PC-3 (cell line): Measurements from ENCODE around the gene KIAA0513. TPM values are rescaled to one million over a fixed set of nuclear protein-coding genes. Genes with fewer than 3 reads are reported as not detected.

ENCODE experiments used
- ATAC-seq: fragments of 200-7000 bp; cut with Tn5 transposase; 2 replicates; pipeline ENCODE4 v1.9.1; 2020; ENCODE audit warnings: mild to moderate bottlenecking, moderate library complexity
- BruUV-seq: library from RNA; stranded (reverse); fragments of 400-500 nt; replicated peaks from 2 replicates; lab custom pipeline; 2021; lab: Mats Ljungman, UMichigan
- CTCF ChIA-PET: fragments of 300-600 bp; sonication (Branson Sonifier 250); formaldehyde crosslinking; loops from one replicate; lab custom pipeline; 2022; ENCODE audit warnings: antibody characterized with exemption; lab: Charles Lee
- POLR2A ChIA-PET: fragments of 300-600 bp; sonication (Branson Sonifier 250); formaldehyde crosslinking; loops from one replicate; lab custom pipeline; 2022; ENCODE audit warnings: antibody characterized with exemption; ENCODE audit not compliant: unreplicated experiment; lab: Charles Lee
- DNase-seq: peaks from one replicate; pipeline ENCODE4 v3.0.0-alpha.2; 2015
- H2AFZ ChIP-seq: fragments of 300-600 bp; sonication (generic); 2 replicates; pipeline ENCODE4 v1.6.0; 2016; ENCODE audit warnings: antibody characterized with exemption, low read length
- H3F3A ChIP-seq: fragments of 300-600 bp; sonication (generic); one replicate; pipeline ENCODE4 v1.6.0; 2017; ENCODE audit warnings: antibody characterized with exemption, low read length, control low read depth, mild to moderate bottlenecking; ENCODE audit not compliant: unreplicated experiment
- H3K27ac ChIP-seq: fragments of 300-600 bp; sonication (generic); 2 replicates; pipeline ENCODE4 v1.5.1; 2016; ENCODE audit warnings: mild to moderate bottlenecking, low read length
- H3K27me3 ChIP-seq: fragments of 300-600 bp; sonication (generic); 2 replicates; pipeline ENCODE4 v1.6.1; 2016; ENCODE audit warnings: low read length, mixed read lengths
- H3K36me3 ChIP-seq: fragments of 300-600 bp; sonication (generic); 2 replicates; pipeline ENCODE4 v1.6.1; 2016; ENCODE audit warnings: low read depth, mixed run types, low read length, mixed read lengths
- H3K4me1 ChIP-seq: fragments of 300-600 bp; sonication (generic); 2 replicates; pipeline ENCODE4 v1.5.1; 2016; ENCODE audit warnings: low read length; ENCODE audit not compliant: insufficient read depth
- H3K4me2 ChIP-seq: fragments of 300-600 bp; sonication (generic); 2 replicates; pipeline ENCODE4 v1.6.0; 2016; ENCODE audit warnings: low read length
- H3K4me3 ChIP-seq: fragments of 300-600 bp; sonication (generic); 2 replicates; pipeline ENCODE4 v1.5.1; 2016; ENCODE audit warnings: mild to moderate bottlenecking, low read length, mixed read lengths
- H3K79me2 ChIP-seq: fragments of 300-600 bp; sonication (generic); 2 replicates; pipeline ENCODE4 v1.6.1; 2017; ENCODE audit warnings: low read length, mixed read lengths
- H3K9ac ChIP-seq: fragments of 300-600 bp; sonication (generic); 2 replicates; pipeline ENCODE4 v1.6.0; 2016; ENCODE audit warnings: mild to moderate bottlenecking, low read length
- H3K9me2 ChIP-seq: fragments of 300-600 bp; sonication (generic); replicated peaks from 2 replicates; pipeline ENCODE4 v1.6.1; 2016; ENCODE audit warnings: mixed run types, low read length, mixed read lengths
- H3K9me3 ChIP-seq: fragments of 300-600 bp; sonication (generic); 2 replicates; pipeline ENCODE4 v1.6.1; 2016; ENCODE audit warnings: low read length, mixed read lengths
- H4K20me1 ChIP-seq: fragments of 300-600 bp; sonication (generic); 2 replicates; pipeline ENCODE4 v1.6.1; 2016; ENCODE audit warnings: low read length, mixed read lengths
- CTCF ChIP-seq: fragments of 300-600 bp; sonication (generic); conservative IDR thresholded peaks from 2 replicates; pipeline ENCODE4 v1.5.1; 2017; ENCODE audit warnings: antibody characterized with exemption, low read depth, mild to moderate bottlenecking, low read length
- EZH2 ChIP-seq: fragments of 300-600 bp; sonication (generic); IDR thresholded peaks from one replicate; pipeline ENCODE4 v1.6.1; 2017; ENCODE audit warnings: antibody characterized with exemption, mild to moderate bottlenecking, low read length; ENCODE audit not compliant: unreplicated experiment
- EZH2phosphoT487 ChIP-seq: fragments of 300-600 bp; sonication (generic); IDR thresholded peaks from 2 replicates; pipeline ENCODE4 v1.6.1; 2018; ENCODE audit warnings: mild to moderate bottlenecking, antibody characterized with exemption, low read length, borderline replicate concordance
- intact Hi-C: fragments of 100-400 bp; cut with micrococcal nuclease; formaldehyde crosslinking; loops from 2 replicates; pipeline ENCODE4 v1.9.0; 2023
- total RNA-seq: library from RNA; depleted of rRNA; stranded (reverse); fragments of >200 nt; gene quantifications from 2 replicates; pipeline ENCODE4 v1.2.3, GENCODE V29; 2014

KIAA0513 gene
- total RNA-seq, 1 experiment from 2014 or later: 7.8 TPM

- ATAC-seq (peak; percentile 77), DNase-seq (peak; percentile 71)
- Histone ChIP-seq H3K9me3 (no peaks in the 10 kb centered on the region), H3K4me2 (peak overlapping the region; percentile 67), H3K27me3 (no peaks in the 10 kb centered on the region), H3K4me1 (peaks cover 50% of the 10 kb centered on the region), H2AFZ (no peak overlapping the region), H3F3A (no peaks in the 10 kb centered on the region), H3K4me3 (peak overlapping the region; percentile 26; the same call in 1 of the 2 replicates), H3K79me2 (peaks cover 99% of the 10 kb centered on the region), H3K36me3 (peaks cover 3% of the 10 kb centered on the region; the same call in 1 of the 2 replicates), H3K9me2 (no peaks in the 10 kb centered on the region), H4K20me1 (0 out of 2 replicates have a peak, but pooled peaks cover 3% of the 10 kb centered on the region), H3K9ac (no peak overlapping the region), H3K27ac (peak overlapping the region; percentile 51)
- ChIA-PET POLR2A (interaction anchor here (0.6 kb wide), 1 partner anchor 10 kb away, joined by 3 read pairs; no protein-coding TSS in a partner anchor), CTCF (interaction anchor here (0.6 kb wide), 1 partner anchor 23 kb away, joined by 10 read pairs; the partner anchor contains the start of gene KIAA0513)
- intact Hi-C loops: no loop called here
- BruUV-seq: TSS peak; percentile 39
- TF ChIP-seq EZH2phosphoT487: no peak
- TF ChIP-seq CTCF: no peak
- no peak for TF ChIP-seq EZH2
Measured at GRCh38 chr16:85004587-85005205, 22.9 kb upstream of the KIAA0513 start.

GRCh38 chr16:85005285-85006069 lies 22.1 kb upstream of the KIAA0513 start:
- POLR2A ChIA-PET: interaction anchor here (0.6 kb wide), 2 partner anchors 11 to 16 kb away, joined by 3 read pairs; no protein-coding TSS in a partner anchor
- Histone ChIP-seq H3K79me2 (peaks cover 99% of the 10 kb centered on the region), H3K36me3 (peaks cover 3% of the 10 kb centered on the region; the same call in 1 of the 2 replicates), H3K27ac (peak overlapping the region; percentile 51), H3K27me3 (no peaks in the 10 kb centered on the region), H3K4me2 (peak overlapping the region; percentile 67), H3K9me2 (no peaks in the 10 kb centered on the region), H3K4me3 (peak overlapping the region; percentile 26; the same call in 1 of the 2 replicates), H3F3A (no peaks in the 10 kb centered on the region), H4K20me1 (0 out of 2 replicates have a peak, but pooled peaks cover 7% of the 10 kb centered on the region), H3K4me1 (peaks cover 42% of the 10 kb centered on the region), H2AFZ (no peak overlapping the region), H3K9ac (no peak overlapping the region), H3K9me3 (no peaks in the 10 kb centered on the region)
- CTCF ChIA-PET: interaction anchor here (0.6 kb wide), 2 partner anchors 22 to 38 kb away, joined by 3 to 10 read pairs; partner anchors contain the start of gene KIAA0513
- TF ChIP-seq EZH2 (no peak), CTCF (no peak), EZH2phosphoT487 (no peak)
- ATAC-seq (no peak; the same call in 1 of the 2 replicates), DNase-seq (no peak)
- no TSS peak for BruUV-seq
- intact Hi-C loops: no loop called here
